ENCODE measurements around the gene MRPL55.

GRCh38 chr1:228112167-228112566, 3.1 kb upstream of the MRPL55 start:
- no peak for TF ChIP-seq CTCF (IDR thresholded peaks at IDR 0.05)
- no peak for TF ChIP-seq POLR2AphosphoS5 (IDR thresholded peaks at IDR 0.05)

Data from suprapubic skin (tissue), 3 donors.